HG03354 (cell line): ENCODE measurements around the gene CD109.
"Not testable (repeated sequence)": the region's sequence is repeated elsewhere in the genome, so short reads cannot be mapped to it uniquely, and the experiment has no call there.

Experiments
- ATAC-seq: cut with Tn5 transposase; IDR thresholded peaks from one replicate; pipeline ENCODE4 v1.9.1; 2021; ENCODE audit warnings: mild to moderate bottlenecking; ENCODE audit not compliant: unreplicated experiment, poor library complexity, severe bottlenecking

CD109 gene

DNA sequence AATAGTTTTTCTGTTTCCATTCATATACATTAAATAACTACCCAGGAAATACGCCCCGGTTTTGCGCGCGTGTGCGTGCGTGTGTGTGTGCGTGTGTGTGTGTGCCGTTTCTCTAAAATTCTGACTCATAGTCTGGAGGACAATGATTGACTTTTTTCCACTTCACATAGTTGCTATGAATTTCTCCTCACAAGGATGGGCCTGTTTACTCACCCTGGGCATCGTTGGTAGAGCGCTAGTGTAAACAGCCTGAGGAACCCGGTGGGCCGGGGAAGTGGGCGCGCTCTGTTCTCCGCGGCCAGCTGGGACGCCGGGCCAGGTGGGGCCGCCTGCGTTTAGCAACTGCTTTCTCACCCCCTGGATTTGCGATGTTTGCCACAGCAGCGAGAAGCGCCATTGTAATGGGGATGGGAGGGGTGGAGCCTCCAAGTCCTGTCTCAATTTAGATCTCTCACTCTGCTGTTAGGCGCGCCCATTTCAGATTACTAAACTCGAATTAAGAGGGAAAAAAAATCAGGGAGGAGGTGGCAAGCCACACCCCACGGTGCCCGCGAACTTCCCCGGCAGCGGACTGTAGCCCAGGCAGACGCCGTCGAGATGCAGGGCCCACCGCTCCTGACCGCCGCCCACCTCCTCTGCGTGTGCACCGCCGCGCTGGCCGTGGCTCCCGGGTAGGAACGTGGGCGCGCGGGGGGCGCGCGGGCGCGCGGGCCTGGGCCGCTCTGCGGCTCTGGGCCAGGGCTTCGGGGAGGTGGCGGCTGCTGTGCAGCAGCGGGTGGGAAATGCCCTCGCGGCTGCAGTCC lies at the start of gene CD109:
TSS of gene CD109 (plus strand) at position 585 of the 803 bp plus-strand sequence. CDS start at position 598, 13 bp downstream.
- ATAC-seq = peak; percentile 81

GRCh38 chr6:73648166-73648565 lies 47.8 kb upstream of the CD109 start:
- ATAC-seq = no peak

DNA sequence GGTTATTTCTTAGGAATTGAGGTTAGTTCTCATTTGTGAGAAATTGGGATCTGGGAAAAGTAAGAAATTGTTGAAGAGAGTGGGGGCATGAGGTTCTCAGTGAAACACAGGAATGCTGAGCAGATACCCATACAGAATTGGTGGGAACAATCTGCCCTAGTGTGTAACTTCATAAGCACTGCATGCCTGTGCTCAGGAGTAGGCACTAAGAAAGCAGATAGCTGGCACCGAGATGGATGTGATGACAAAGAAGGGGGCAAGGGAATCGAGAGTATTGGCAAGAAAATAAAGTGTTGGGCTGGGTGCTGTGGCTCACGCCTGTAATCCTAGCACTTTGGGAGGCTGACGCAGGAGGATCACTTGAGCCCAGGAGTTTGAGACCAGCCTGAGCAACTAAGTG lies 46.2 kb upstream of the CD109 start:
- no peak for ATAC-seq

DNA sequence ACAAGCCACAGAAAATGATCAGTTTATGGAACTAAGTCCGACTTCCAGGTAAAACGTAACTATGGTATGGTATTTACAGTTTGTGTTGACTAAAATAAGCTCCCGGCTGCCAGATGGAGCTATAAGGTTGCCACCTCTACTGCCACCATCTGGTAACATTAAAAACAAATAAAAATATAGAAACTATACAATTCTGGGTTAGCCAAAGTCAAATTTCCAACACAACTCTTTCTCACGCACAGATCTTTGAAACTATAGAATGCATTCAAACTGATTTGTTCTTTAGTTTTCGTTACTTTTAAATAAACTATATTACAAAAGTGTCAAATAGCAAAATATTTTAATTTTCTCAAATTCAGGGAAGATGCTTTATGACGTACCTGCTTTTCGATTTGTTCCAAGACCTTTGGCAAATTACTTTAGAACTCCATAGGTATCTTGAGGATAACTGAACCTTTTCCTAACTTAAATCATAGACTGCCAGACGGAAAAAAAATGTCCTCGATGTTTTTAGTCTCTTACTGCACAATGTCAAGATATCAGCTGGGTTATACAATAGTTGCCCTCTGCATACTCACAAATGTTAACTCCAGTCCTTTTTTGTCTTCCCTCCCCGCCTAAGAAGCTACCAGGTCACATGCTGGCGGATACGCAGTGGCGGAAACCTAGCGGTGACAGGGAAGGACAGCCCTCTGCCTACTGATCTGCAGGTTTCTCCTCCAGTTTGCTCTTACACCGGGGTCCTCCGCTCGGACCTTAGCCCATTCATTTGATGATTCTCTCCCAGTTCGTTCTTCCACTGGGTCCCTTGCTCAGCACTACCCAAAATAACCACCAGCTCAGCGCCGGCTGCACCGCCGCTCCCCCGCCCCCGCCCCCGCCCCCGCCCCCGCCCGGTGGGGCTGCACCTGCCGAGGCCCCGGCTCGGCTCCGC lies 43.1 kb upstream of the CD109 start:
- ATAC-seq = peak; percentile 43

DNA sequence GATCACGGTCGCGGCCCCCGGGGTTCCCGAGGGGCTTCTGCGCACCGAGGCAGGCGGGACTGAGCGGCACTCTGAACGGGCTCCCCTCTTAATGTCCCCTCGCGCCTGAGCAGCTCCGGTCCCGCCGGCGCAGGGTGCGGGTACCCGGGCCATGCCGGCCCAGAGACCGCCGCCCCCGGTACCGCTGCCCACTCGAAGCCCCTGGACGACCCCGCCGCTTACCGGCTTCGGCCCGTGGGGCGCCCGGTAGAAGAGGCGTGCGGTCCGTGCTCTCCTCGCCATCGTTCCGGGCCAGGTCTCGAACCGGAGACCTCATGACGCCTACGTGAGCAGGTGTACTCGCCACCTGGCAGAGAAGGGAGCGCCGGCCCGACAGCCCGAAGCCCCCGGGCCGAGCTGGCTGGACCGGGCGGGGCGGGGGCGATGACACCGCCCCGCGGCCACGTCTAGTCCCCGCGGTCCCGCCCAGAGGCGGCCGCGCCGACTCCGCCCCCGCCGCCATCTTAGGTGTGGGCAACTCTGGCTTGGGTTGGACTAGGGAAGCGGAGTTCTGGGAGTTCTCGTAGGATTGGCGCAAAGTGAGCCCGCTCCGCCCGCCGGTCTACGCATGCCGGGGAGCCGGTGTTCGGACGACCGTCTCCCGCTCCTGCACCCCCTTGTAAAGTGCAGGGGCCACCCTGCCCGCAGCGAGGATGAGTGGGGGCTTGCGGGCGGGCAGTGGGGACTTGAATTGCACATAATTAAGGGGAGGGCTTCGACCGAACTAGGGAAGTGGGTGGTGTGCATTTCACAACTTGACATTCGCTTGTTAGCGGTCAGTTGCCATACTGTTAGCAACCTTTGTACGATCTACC lies 42.2 kb upstream of the CD109 start, which contains the start of gene SLC17A5:
TSS of gene SLC17A5 (minus strand) at position 422 of the 854 bp plus-strand sequence. CDS start at position 316, 106 bp downstream.
- ATAC-seq = peak; percentile 86

DNA sequence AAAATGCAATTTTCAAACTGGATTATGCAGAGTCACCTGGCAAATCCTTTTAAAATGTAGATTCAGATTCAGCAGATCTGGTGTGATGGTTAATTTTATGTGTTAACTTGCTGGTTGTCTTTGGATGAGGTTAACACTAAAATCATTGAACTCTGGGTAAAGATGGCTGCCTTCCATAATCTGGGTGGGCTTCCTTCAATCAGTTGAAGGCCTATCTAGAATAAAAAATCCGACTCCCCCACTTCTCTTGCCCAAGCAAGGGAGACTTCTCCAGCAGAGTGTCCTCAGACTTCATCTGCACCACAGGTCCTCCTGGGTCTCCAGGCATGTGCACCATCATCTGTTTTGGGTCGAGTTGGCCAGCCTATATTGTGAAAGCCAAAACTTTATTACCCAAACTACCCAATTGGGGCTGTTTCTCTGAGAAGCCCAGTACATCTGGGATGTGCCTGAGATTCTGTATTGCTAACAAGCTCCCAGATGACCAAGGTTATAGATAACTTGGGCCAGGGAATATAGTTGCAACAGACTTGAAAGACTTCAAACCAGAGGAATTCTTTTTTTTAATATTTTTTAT lies 40.6 kb upstream of the CD109 start:
- ATAC-seq = no peak

GRCh38 chr6:73656531-73657145 lies 39.4 kb upstream of the CD109 start:
- no peak for ATAC-seq

DNA sequence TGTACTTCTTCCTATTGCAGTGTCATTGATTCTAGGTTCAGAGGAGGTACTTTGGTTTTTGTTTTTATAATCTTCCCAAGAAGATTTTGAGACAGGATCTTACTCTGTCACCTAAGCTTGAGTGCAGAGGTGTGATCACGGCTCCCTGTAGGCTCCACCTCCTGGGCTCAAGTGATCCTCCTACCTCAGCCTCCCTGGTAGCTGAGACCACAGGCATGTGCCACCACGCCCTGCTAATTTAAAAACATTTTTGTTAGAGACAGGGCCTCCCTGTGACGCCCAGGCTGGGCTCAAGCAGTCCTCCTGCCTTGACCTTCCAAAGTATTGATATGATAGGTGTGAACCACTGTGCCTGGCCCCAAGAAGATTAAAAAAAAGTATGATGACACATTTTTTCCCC lies 38.8 kb upstream of the CD109 start:
- ATAC-seq = no peak

- ATAC-seq = no peak
These were observed 31.3 kb upstream of the CD109 start for GRCh38 chr6:73664701-73665100.

DNA sequence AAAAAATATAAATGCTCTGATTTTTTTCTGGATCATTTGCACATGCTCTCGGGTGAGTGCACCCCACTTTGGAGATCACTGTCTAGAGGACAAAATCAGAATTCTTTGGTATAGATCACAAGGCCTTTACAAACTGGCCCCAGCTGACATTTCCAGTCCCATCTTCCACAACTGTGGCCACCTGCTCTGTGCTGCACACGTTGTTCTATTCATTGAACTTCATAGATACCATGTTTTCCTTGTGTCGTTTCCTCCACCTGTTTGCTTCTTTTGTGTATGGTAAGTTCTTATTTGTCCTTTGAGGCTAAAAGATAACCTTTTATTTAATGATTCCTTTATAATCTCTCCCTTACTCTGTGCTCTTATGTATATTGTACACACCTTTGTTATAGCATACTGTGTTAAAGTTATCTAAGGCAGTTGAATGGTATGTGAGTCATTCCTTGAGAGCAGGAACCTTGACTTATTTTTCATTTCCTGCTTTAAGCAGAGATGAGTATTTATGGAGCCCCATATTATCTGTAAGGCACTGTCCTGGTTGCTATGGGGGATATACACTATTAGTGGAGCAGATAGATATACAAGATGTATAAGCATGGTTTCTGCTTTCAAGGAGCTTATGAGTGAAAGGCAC lies 30.2 kb upstream of the CD109 start:
- ATAC-seq = peak; percentile 85

DNA sequence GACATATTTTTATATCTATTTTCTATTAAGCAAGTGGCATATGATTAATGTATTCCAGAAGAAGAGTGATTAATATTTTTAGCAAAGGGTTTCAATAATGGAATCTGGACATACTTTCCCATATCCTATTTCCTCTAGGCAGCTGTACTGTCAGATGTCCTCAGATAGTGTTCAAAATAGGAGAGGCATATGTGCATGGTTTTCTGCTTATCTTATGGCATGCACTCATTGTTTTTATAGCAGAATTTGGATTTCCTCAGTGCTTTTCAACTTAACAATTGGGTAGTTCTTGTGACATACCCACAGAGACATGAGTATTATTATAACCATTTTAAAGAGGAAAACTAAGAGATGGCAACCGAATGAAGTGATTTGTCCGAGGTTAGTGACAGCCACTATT lies 29.6 kb upstream of the CD109 start:
- ATAC-seq = no peak

DNA sequence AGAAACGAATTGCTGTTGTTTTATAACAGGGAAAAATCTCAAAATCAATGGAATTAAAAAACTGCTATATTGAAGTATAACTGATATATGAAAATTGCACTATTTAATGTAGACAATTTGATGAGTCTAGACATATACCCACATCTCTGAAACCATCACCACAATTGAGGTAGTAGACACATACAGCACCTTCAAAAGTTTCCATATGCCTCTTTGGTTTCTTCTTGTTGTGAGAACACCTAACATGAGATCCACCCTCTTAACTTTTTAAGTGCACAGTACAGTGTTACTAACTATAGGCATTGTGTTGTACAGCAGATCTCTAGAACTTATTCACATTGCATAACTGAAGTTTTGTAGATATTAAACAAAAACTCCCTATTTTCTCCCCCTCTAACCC lies 28.2 kb upstream of the CD109 start:
- no peak for ATAC-seq

GRCh38 chr6:73669005-73669404 lies 27.0 kb upstream of the CD109 start:
- no peak for ATAC-seq

- ATAC-seq = no peak
These were observed 23.9 kb upstream of the CD109 start for GRCh38 chr6:73671911-73672685.

- peak; percentile 98 for ATAC-seq
These were observed 20.4 kb upstream of the CD109 start for GRCh38 chr6:73675466-73676098.

DNA sequence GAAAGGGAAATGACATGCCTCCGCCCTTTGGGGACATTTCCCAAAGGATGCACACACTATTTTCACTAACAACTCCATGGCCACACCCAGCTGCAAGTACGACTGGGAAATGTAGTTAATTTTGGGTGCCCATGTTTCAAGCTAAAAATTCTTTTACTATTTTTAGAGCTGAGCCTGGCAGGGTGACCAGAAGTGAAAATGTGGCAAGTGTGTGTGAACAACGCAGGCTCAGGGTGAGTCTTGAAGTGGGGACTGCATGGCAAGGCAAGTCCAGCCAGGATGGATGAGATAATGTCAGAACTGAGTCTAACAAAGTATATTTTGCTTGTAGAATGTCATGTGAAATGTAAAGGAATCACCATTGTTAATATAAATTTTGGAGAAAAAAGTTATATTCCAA lies 17.0 kb upstream of the CD109 start:
- no peak for ATAC-seq

DNA sequence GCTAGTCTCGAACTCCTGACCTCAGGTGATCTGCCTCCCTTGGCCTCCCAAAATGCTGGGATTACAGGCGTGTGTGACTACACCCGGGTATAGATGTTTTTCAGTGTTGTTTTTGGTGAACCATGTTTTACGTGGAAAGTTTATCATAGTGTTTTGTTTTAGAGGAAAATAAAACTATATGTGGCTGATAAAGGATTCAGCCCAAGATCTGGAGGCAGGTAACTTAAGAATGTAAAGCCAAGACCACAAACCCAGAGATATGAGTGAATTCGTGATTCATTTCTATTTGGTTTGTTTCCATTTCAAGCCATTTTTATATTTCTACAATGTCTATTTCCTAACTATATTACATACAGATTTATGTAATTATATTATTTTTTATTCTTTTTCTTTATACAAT lies 16.2 kb upstream of the CD109 start:
- not testable (repeated sequence) for ATAC-seq
